ENCODE measurements around the gene DDX6. TPM values are rescaled to one million over a fixed set of nuclear protein-coding genes. Genes with fewer than 3 reads are reported as not detected.

The DDX6 gene
- total and polyA plus RNA-seq, 10 of the 15 experiments (the other 5 are each of a cell fraction or from before 2014, with no cell fraction given) = 6.6 to 119 (median 48.8) TPM

- RAD21 ChIA-PET (ENCODE audit: unreplicated experiment) = interaction anchor here (0.6 to 0.7 kb wide), 3 partner anchors 25 to 221 kb away, joined by 3 read pairs; no protein-coding TSS in a partner anchor
- Histone ChIP-seq H3K4me1 (ENCODE audit: control insufficient read depth, insufficient read depth, low read length) (peaks cover 12% of the 10 kb centered on the region), H3K4me2 (ENCODE audit: control insufficient read depth, insufficient read depth) (peak overlapping the region; percentile 9), H3K9me3 (replicated peaks; ENCODE audit: control insufficient read depth, insufficient read depth, low read length) (no peaks in the 10 kb centered on the region), H3K27me3 (replicated peaks in 1 of 2; ENCODE audit: control insufficient read depth in 2 of 2, insufficient read depth in 2 of 2, low read length in 1 of 2) (no peaks in the 10 kb centered on the region), H4K20me1 (ENCODE audit: control insufficient read depth, insufficient read depth) (no peaks in the 10 kb centered on the region), H3K4me3 (peak overlapping the region; percentile 19; the same call in 1 of the 2 replicates), H2AFZ (ENCODE audit: control insufficient read depth, low read depth, low read length) (peak overlapping the region; percentile 76; the same call in 1 of the 2 replicates), H3K36me3 (ENCODE audit: control insufficient read depth in 2 of 2, insufficient read depth in 2 of 2, low read length in 1 of 2) (no peaks in the 10 kb centered on the region), H3K79me2 (ENCODE audit: control insufficient read depth, insufficient read depth, low read length) (no peaks in the 10 kb centered on the region), H3K9ac (ENCODE audit: control insufficient read depth, insufficient read depth, low read length) (no peak overlapping the region), H3K27ac (ENCODE audit: control insufficient read depth, insufficient read depth) (peak overlapping the region; percentile 43; the same call in 1 of the 2 replicates)
- peak in 1 of 2 experiments; percentile 22; a peak in 1 of 4 replicates for TF ChIP-seq BHLHE40 (IDR thresholded peaks at IDR 0.05; ENCODE audit: borderline replicate concordance in 1 of 2, low read depth in 2 of 2, low read length in 1 of 2)
- TF ChIP-seq RUNX3 (IDR thresholded peaks at IDR 0.05; ENCODE audit: low read length) = peak; percentile 63
- no peak for TF ChIP-seq PML (IDR thresholded peaks at IDR 0.05; ENCODE audit: low read length)
- TF ChIP-seq POLR2AphosphoS5 (IDR thresholded peaks at IDR 0.05; ENCODE audit: low read length) = no peak
- peak; percentile 67 for TF ChIP-seq ZNF384 (IDR thresholded peaks at IDR 0.05; ENCODE audit: borderline replicate concordance, low read depth, low read length)
- no peak for TF ChIP-seq TAF1 (IDR thresholded peaks at IDR 0.05; ENCODE audit: borderline replicate concordance, low read depth, low read length)
- TF ChIP-seq POLR2AphosphoS2 (IDR thresholded peaks at IDR 0.05; ENCODE audit: low read depth, low read length) = no peak
- TF ChIP-seq SMC3 (IDR thresholded peaks at IDR 0.05; ENCODE audit: borderline replicate concordance, low read length) = no peak
- TF ChIP-seq ZBED1 (IDR thresholded peaks at IDR 0.05; ENCODE audit: borderline replicate concordance) = no peak
- TF ChIP-seq BCLAF1 (IDR thresholded peaks at IDR 0.05) = no peak
- peak; percentile 71 for ATAC-seq
- 28% methylated on average over 5 of the region's 5 CpGs for WGBS (ENCODE audit: insufficient coverage, insufficient replicate concordance, low lambda C conversion rate, missing lambda C conversion rate)
- intact Hi-C loops (cut with micrococcal nuclease; ENCODE audit: unreplicated experiment) = no loop called here
- BruUV-seq (replicated peaks) = no TSS peak
- POLR2A ChIA-PET = interaction anchor here (0.6 kb wide), 3 partner anchors 59 to 238 kb away, joined by 3 to 5 read pairs (median 3); no protein-coding TSS in a partner anchor
- DNase-seq (ENCODE audit: low read depth, low spot score) = no peak
- FAIRE-seq = no peak
- in situ Hi-C loops (cut with MboI) = no loop called here
- SMC1A ChIA-PET (ENCODE audit: uncharacterized antibody, unreplicated experiment) = interaction anchor here (0.6 to 1.4 kb wide), 7 partner anchors 18 to 140 kb away, joined by 3 to 5 read pairs (median 3); no protein-coding TSS in a partner anchor
- CTCF ChIA-PET = interaction anchor here (1.5 to 2.0 kb wide), 3 partner anchors 18 to 179 kb away, joined by 3 to 9 read pairs (median 8); no protein-coding TSS in a partner anchor
These were observed 75.6 kb downstream of the DDX6 start for GRCh38 chr11:118715245-118715831.
